Transverse colon (tissue), 4 donors: ENCODE measurements around the gene SLC9A4. TPM values are rescaled to one million over a fixed set of nuclear protein-coding genes. Genes with fewer than 3 reads are reported as not detected.
A peak's percentile ranks its signal among the peaks of the same experiment; 100 is the strongest.

Experiments used
- DNase-seq: peaks from one replicate; pipeline ENCODE4 v3.0.0-alpha.2; 2019
- H3K27ac ChIP-seq, 4 donors: fragments of 200-600 bp; sonication (generic); 2 replicates each; pipeline ENCODE4 v1.5.1; 2016 to 2018; ENCODE audit warnings: inconsistent platforms in 4 of 4
- H3K27me3 ChIP-seq: fragments of 200-600 bp; sonication (generic); 2 replicates; pipeline ENCODE4 v1.5.1; 2017; ENCODE audit warnings: inconsistent platforms
- H3K36me3 ChIP-seq, 4 donors: fragments of 200-600 bp; sonication (generic); 2 replicates each; pipeline ENCODE4 v1.5.1; 2017 to 2019; ENCODE audit warnings: inconsistent platforms in 4 of 4
- H3K4me1 ChIP-seq, 4 donors: fragments of 200-600 bp; sonication (generic); 2 replicates each; pipeline ENCODE4 v1.5.1; 2017 to 2020; ENCODE audit warnings: inconsistent platforms in 4 of 4
- H3K4me3 ChIP-seq, 4 donors: fragments of 200-600 bp; sonication (generic); 1 replicate in 1 of 4; 2 replicates in 3 of 4; pipeline versions ENCODE4 v1.5.1 to v1.6.1; 2017 to 2019; ENCODE audit warnings: inconsistent platforms in 4 of 4
- H3K9me3 ChIP-seq, 2 donors: fragments of 200-600 bp; sonication (generic); 2 replicates each; pipeline ENCODE4 v1.5.1; 2017 to 2019; ENCODE audit warnings: inconsistent platforms in 2 of 2
- CTCF ChIP-seq, 5 experiments: fragments of 200-600 bp in 3 of 5; fragments of 450-650 bp in 2 of 5; sonication (generic) in 3 of 5; IDR thresholded peaks; 1 replicate in 2 of 5; 2 replicates in 3 of 5; pipeline ENCODE4 v1.5.1; 2016 to 2017; ENCODE audit warnings: antibody characterized with exemption in 5 of 5, inconsistent platforms in 3 of 5, mild to moderate bottlenecking in 2 of 5, moderate library complexity in 1 of 5
- EP300 ChIP-seq: sonication (generic); formaldehyde crosslinking; IDR thresholded peaks from one replicate; pipeline ENCODE4 v1.6.1; 2017; ENCODE audit warnings: antibody characterized with exemption, low read depth
- POLR2A ChIP-seq: fragments of 450-650 bp; IDR thresholded peaks from one replicate; pipeline ENCODE4 v1.6.1; 2016; ENCODE audit warnings: antibody characterized with exemption, mild to moderate bottlenecking, moderate library complexity
- POLR2AphosphoS5 ChIP-seq, 3 donors: sonication (generic); formaldehyde crosslinking; IDR thresholded peaks; one replicate each; pipeline ENCODE4 v1.6.1; 2016; ENCODE audit warnings: antibody characterized with exemption in 3 of 3
- WGBS, 2 donors: methylation state at CpG; one replicate each; pipeline ENCODE4 v1.1.5; 2018; ENCODE audit warnings: low coverage in 1 of 2; 5-methylcytosine and 5-hydroxymethylcytosine counted together
- in situ Hi-C, 4 donors: fragments of 200-750 bp; cut with MboI; loops; one replicate each; pipeline versions ENCODE4 v1.15.0 to v1.15.1; 2017; ENCODE audit warnings: low sequenced_read_pairs in 3 of 4, low pct_ligation_motif_present in 1 of 4, low pct_unique_long_range_greater_than_20kb in 1 of 4
- intact Hi-C: fragments of 100-400 bp; cut with DNase I; formaldehyde crosslinking; loops from one replicate; pipeline ENCODE4 v1.15.1; 2023; ENCODE audit warnings: low total_unique reads
- total RNA-seq, 4 donors: library from RNA; depleted of rRNA; stranded (reverse); fragments of >200 nt; gene quantifications; one replicate each; pipeline ENCODE4 v1.1.0, GENCODE V29; 2016

SLC9A4 gene
- total RNA-seq, 4 donors from 2014 or later: not detected

- peaks cover 0 to 15% (median 5%) of the 10 kb centered on the region in 4 donors for H3K4me1 ChIP-seq
- H3K9me3 ChIP-seq: no peaks in the 10 kb centered on the region
- intact Hi-C loops: no loop called here
- in situ Hi-C loops: no loop called here
- H3K27me3 ChIP-seq: no peaks in the 10 kb centered on the region
- no peak overlapping the region for H3K4me3 ChIP-seq
- TF ChIP-seq POLR2A: no peak
- TF ChIP-seq POLR2AphosphoS5 (IDR thresholded peaks at IDR 0.05): no peak
- no peak for TF ChIP-seq CTCF (IDR thresholded peaks at IDR 0.05)
- no peak for TF ChIP-seq EP300
- H3K27ac ChIP-seq: no peak overlapping the region
- WGBS, 2 donors: 50 to 58% methylated on average over 2 of the region's 2 CpGs
- no peak for DNase-seq
- no peaks in the 10 kb centered on the region for H3K36me3 ChIP-seq
Measured at GRCh38 chr2:102538491-102538890, 65.5 kb downstream of the SLC9A4 start.

GRCh38 chr2:102540882-102541281, 67.9 kb downstream of the SLC9A4 start:
- no peaks in the 10 kb centered on the region for H3K27me3 ChIP-seq
- H3K36me3 ChIP-seq: no peaks in the 10 kb centered on the region
- peak overlapping the region in 1 of 4 donors; percentile 52 for H3K27ac ChIP-seq
- in situ Hi-C loops (no loop called here), intact Hi-C loops (no loop called here)
- no peak overlapping the region for H3K4me3 ChIP-seq
- no peak for TF ChIP-seq POLR2A
- no peak for TF ChIP-seq EP300
- no peak for TF ChIP-seq POLR2AphosphoS5 (IDR thresholded peaks at IDR 0.05)
- DNase-seq: peak; percentile 66
- WGBS, 2 donors: 24 to 55% methylated on average over 2 to 4 of the region's 4 CpGs
- peaks cover 0 to 15% (median 5%) of the 10 kb centered on the region in 4 donors for H3K4me1 ChIP-seq
- H3K9me3 ChIP-seq: no peaks in the 10 kb centered on the region

GRCh38 chr2:102544182-102544581, 71.2 kb downstream of the SLC9A4 start:
- no peak for DNase-seq
- H3K27me3 ChIP-seq: no peaks in the 10 kb centered on the region
- no peak overlapping the region for H3K4me3 ChIP-seq
- no peak overlapping the region for H3K27ac ChIP-seq
- in situ Hi-C loops (no loop called here), intact Hi-C loops (no loop called here)
- WGBS, 2 donors: 78 to 79% methylated on average over 1 of the region's 1 CpG
- H3K4me1 ChIP-seq: peaks cover 0 to 15% (median 5%) of the 10 kb centered on the region in 4 donors
- H3K36me3 ChIP-seq: no peaks in the 10 kb centered on the region
- no peak for TF ChIP-seq CTCF (IDR thresholded peaks at IDR 0.05)
- H3K9me3 ChIP-seq: peaks cover 6 to 7% of the 10 kb centered on the region in 2 donors

GRCh38 chr2:102547462-102547861, 74.4 kb downstream of the SLC9A4 start:
- in situ Hi-C loops (no loop called here), intact Hi-C loops (no loop called here)
- TF ChIP-seq POLR2AphosphoS5 (IDR thresholded peaks at IDR 0.05) (no peak), EP300 (no peak), POLR2A (no peak), CTCF (IDR thresholded peaks at IDR 0.05) (no peak)
- peaks cover 7 to 10% of the 10 kb centered on the region in 2 donors for H3K9me3 ChIP-seq
- H3K27ac ChIP-seq: no peak overlapping the region
- H3K4me1 ChIP-seq: no peaks in the 10 kb centered on the region
- H3K4me3 ChIP-seq: no peak overlapping the region
- no peaks in the 10 kb centered on the region for H3K27me3 ChIP-seq
- no peak for DNase-seq
- no peaks in the 10 kb centered on the region for H3K36me3 ChIP-seq
- WGBS, 2 donors: 82 to 100% methylated on average over 1 to 2 of the region's 2 CpGs

- DNase-seq: no peak
- no peak overlapping the region for H3K4me3 ChIP-seq
- in situ Hi-C loops: no loop called here
- 0 to 50% methylated on average over 1 of the region's 1 CpG for WGBS, 2 donors
- H3K9me3 ChIP-seq: peaks cover 7 to 10% of the 10 kb centered on the region in 2 donors
- H3K27me3 ChIP-seq: no peaks in the 10 kb centered on the region
- intact Hi-C loops: no loop called here
- no peak overlapping the region for H3K27ac ChIP-seq
- no peaks in the 10 kb centered on the region for H3K4me1 ChIP-seq
- H3K36me3 ChIP-seq: no peaks in the 10 kb centered on the region
- TF ChIP-seq EP300 (no peak), POLR2A (no peak), CTCF (IDR thresholded peaks at IDR 0.05) (no peak), POLR2AphosphoS5 (IDR thresholded peaks at IDR 0.05) (no peak)
Measured at GRCh38 chr2:102549027-102549426, 76.0 kb downstream of the SLC9A4 start.
